Calu3 (cell line): ENCODE data around the gene BMPER. TPM values are rescaled to one million over a fixed set of nuclear protein-coding genes. Genes with fewer than 3 reads are reported as not detected.

Experiments
- BruUV-seq: library from RNA; stranded (reverse); fragments of 400-500 nt; replicated peaks from 2 replicates; lab custom pipeline; 2021; lab: Mats Ljungman, UMichigan
- CTCF ChIA-PET: fragments of 300-600 bp; sonication (Branson Sonifier 250); formaldehyde crosslinking; loops from one replicate; lab custom pipeline; 2022; ENCODE audit warnings: antibody characterized with exemption; lab: Charles Lee
- DNase-seq: peaks from one replicate; pipeline ENCODE4 v3.0.0; 2022
- H3K27ac Mint-ChIP-seq: one replicate; pipeline ENCODE4 v1.8.0; 2022; ENCODE audit warnings: mixed read lengths; ENCODE audit not compliant: unreplicated experiment
- H3K27me3 Mint-ChIP-seq: one replicate; pipeline ENCODE4 v1.8.0; 2022; ENCODE audit warnings: mixed read lengths; ENCODE audit not compliant: unreplicated experiment
- H3K36me3 Mint-ChIP-seq: one replicate; pipeline ENCODE4 v1.8.0; 2022; ENCODE audit warnings: mild to moderate bottlenecking, moderate library complexity, mixed read lengths; ENCODE audit not compliant: insufficient read depth, unreplicated experiment
- H3K4me1 Mint-ChIP-seq: one replicate; pipeline ENCODE4 v1.8.0; 2022; ENCODE audit warnings: mild to moderate bottlenecking, low read depth, mixed read lengths; ENCODE audit not compliant: unreplicated experiment
- H3K4me3 Mint-ChIP-seq: one replicate; pipeline ENCODE4 v1.8.0; 2022; ENCODE audit warnings: mild to moderate bottlenecking, low read depth, moderate library complexity, mixed read lengths; ENCODE audit not compliant: unreplicated experiment
- H3K9me3 Mint-ChIP-seq: one replicate; pipeline ENCODE4 v1.8.0; 2022; ENCODE audit warnings: low read depth, mixed read lengths; ENCODE audit not compliant: unreplicated experiment
- intact Hi-C: fragments of 100-400 bp; cut with micrococcal nuclease; formaldehyde crosslinking; loops from one replicate; pipeline ENCODE4 v1.10.0; 2022; ENCODE audit not compliant: unreplicated experiment
- total RNA-seq: library from RNA; stranded (reverse); gene quantifications from 2 replicates; pipeline ENCODE4 v1.2.3, GENCODE V29; 2022
- TF ChIP-seq, protein P1 (sequence below): fragments of 200-600 bp; IDR thresholded peaks from one replicate; pipeline ENCODE4 v1.8.0; 2022; ENCODE audit warnings: antibody characterized with exemption; ENCODE audit not compliant: unreplicated experiment

Gene BMPER
- total RNA-seq, 1 experiment from 2014 or later = not detected

DNA sequence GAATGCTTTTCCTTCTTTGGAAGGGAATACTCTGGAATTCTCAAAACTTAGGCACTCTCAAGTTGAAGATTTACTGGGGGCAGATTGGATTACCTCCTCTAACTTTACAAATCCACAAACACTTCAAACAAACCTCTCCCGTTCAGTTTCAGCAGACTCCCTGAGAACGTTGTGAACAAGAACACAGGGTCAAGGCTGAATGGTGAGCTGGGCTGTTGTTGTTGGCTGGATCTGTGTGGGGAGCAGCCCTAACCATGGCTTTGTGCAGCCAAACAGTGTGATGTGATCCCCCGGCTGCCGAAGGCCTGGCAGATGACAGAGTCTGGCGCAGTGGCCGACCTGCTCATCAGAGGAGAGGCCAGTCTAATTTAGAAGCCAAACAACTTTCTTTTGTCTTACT lies 93.1 kb downstream of the BMPER start:
- no peaks in the 10 kb centered on the region for H3K27me3 Mint-ChIP-seq
- H3K36me3 Mint-ChIP-seq = no peaks in the 10 kb centered on the region
- TF ChIP-seq, protein P1, sequence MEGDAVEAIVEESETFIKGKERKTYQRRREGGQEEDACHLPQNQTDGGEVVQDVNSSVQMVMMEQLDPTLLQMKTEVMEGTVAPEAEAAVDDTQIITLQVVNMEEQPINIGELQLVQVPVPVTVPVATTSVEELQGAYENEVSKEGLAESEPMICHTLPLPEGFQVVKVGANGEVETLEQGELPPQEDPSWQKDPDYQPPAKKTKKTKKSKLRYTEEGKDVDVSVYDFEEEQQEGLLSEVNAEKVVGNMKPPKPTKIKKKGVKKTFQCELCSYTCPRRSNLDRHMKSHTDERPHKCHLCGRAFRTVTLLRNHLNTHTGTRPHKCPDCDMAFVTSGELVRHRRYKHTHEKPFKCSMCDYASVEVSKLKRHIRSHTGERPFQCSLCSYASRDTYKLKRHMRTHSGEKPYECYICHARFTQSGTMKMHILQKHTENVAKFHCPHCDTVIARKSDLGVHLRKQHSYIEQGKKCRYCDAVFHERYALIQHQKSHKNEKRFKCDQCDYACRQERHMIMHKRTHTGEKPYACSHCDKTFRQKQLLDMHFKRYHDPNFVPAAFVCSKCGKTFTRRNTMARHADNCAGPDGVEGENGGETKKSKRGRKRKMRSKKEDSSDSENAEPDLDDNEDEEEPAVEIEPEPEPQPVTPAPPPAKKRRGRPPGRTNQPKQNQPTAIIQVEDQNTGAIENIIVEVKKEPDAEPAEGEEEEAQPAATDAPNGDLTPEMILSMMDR = no peak
- DNase-seq = no peak
- no peak overlapping the region for H3K4me3 Mint-ChIP-seq
- H3K9me3 Mint-ChIP-seq = peaks cover 7% of the 10 kb centered on the region
- no peaks in the 10 kb centered on the region for H3K4me1 Mint-ChIP-seq
- no TSS peak for BruUV-seq
- CTCF ChIA-PET = no interaction called here
- H3K27ac Mint-ChIP-seq = no peak overlapping the region
- intact Hi-C loops = no loop called here

DNA sequence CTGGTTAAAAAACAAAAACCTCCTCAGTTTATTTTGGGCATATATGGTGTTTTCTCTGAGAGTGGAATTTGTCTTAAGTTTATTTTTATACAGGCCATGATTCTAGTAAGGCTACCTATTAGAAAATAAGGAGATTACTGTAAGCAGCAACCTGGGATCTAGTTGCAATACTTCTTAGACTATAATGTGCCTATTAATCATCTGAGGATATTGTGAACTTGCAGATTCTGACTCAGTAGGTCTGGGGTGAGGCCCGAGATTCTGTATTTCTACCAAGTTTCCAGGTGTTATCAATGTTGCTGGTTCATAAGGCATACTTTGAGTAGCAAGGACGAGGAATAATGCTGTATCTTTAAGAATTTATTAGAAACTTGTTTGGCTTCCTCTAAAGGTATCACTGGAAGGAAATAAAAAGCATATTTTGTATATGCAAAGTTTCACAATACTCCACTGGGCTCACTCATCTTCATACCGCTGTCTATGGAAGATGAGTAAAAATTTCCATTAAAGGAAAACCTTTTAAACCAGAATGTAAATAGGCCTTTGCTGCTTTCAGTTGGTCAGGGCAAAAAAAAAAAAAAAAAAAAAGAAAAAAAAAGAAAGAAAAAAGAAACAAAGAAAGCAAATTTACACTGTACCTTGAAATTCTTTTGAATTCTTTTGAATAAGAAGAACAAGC lies 105.8 kb downstream of the BMPER start:
- BruUV-seq = no TSS peak
- H3K9me3 Mint-ChIP-seq = no peaks in the 10 kb centered on the region
- DNase-seq = no peak
- H3K36me3 Mint-ChIP-seq = no peaks in the 10 kb centered on the region
- CTCF ChIA-PET = no interaction called here
- H3K27me3 Mint-ChIP-seq = no peaks in the 10 kb centered on the region
- H3K4me3 Mint-ChIP-seq = no peak overlapping the region
- intact Hi-C loops = no loop called here
- TF ChIP-seq, protein P1 = no peak
- no peak overlapping the region for H3K27ac Mint-ChIP-seq
- no peaks in the 10 kb centered on the region for H3K4me1 Mint-ChIP-seq

DNA sequence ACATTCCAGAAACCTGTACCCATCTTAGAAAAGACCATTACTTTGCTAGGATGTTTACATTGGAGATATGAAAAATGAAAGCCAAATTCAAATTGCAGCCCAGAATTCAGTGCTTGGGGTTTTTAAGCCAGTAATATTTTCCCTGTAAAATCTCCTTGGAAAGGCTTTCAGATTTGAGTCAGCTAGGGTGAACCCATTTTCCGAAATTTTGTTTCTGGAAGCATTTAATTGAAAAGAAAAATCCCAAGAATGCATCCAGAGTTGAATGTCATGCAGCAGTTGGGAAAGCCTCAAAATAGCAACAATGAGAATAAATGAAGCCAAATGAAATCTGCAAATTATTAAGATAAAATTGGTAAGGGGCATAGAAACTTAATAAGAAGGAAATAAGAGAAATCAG lies 106.4 kb downstream of the BMPER start:
- intact Hi-C loops = no loop called here
- DNase-seq = no peak
- no peaks in the 10 kb centered on the region for H3K9me3 Mint-ChIP-seq
- TF ChIP-seq, protein P1 = no peak
- BruUV-seq = no TSS peak
- no peak overlapping the region for H3K27ac Mint-ChIP-seq
- no peak overlapping the region for H3K4me3 Mint-ChIP-seq
- H3K36me3 Mint-ChIP-seq = no peaks in the 10 kb centered on the region
- no peaks in the 10 kb centered on the region for H3K27me3 Mint-ChIP-seq
- CTCF ChIA-PET = no interaction called here
- no peaks in the 10 kb centered on the region for H3K4me1 Mint-ChIP-seq

DNA sequence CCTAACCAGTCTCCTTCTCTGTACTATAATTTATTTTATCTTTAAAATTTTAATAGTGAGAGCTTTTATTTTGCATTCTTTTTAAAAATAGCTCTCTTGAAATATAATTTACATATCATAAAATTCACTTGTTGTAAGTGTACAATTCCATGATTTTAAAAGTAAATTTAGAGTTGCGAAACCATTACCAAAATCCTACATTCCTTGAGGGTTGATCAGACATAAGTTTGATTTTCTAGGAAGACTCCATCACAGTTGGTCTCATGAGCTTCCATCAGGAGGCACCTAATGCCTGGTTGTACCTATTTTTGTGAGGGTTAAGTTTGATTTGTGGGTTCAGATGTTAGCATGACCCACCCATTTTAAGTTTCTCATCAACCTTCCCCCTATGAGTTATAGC lies 108.1 kb downstream of the BMPER start:
- CTCF ChIA-PET = no interaction called here
- H3K4me3 Mint-ChIP-seq = no peak overlapping the region
- no peak overlapping the region for H3K27ac Mint-ChIP-seq
- BruUV-seq = no TSS peak
- H3K4me1 Mint-ChIP-seq = no peaks in the 10 kb centered on the region
- DNase-seq = no peak
- intact Hi-C loops = no loop called here
- no peaks in the 10 kb centered on the region for H3K36me3 Mint-ChIP-seq
- H3K9me3 Mint-ChIP-seq = no peaks in the 10 kb centered on the region
- TF ChIP-seq, protein P1 = no peak
- no peaks in the 10 kb centered on the region for H3K27me3 Mint-ChIP-seq
